ENCODE data around the gene BBS9. TPM values are rescaled to one million over a fixed set of nuclear protein-coding genes. Genes with fewer than 3 reads are reported as not detected.

BBS9 gene
- total and polyA plus RNA-seq, 4 donors, result 2.3 to 9.5 (median 4.5) TPM

GRCh38 chr7:33201821-33202220 is 72.5 kb downstream of the BBS9 start:
- Histone ChIP-seq H3K4me3 (ENCODE audit: low read depth in 1 of 3, low read length in 3 of 3) (no peak overlapping the region), H3K4me1 (ENCODE audit: control insufficient read depth in 4 of 4, insufficient read depth in 4 of 4, low read length in 3 of 4) (no peaks in the 10 kb centered on the region), H3K9ac (ENCODE audit: low read depth in 1 of 2, low read length in 2 of 2) (no peak overlapping the region), H3K9me3 (ENCODE audit: control insufficient read depth in 4 of 4, low read length in 3 of 4) (no peaks in the 10 kb centered on the region), H3K27me3 (ENCODE audit: control insufficient read depth in 4 of 4, insufficient read depth in 4 of 4, low read length in 3 of 4) (no peaks in the 10 kb centered on the region), H3K36me3 (ENCODE audit: control insufficient read depth in 4 of 4, insufficient read depth in 3 of 4, low read depth in 1 of 4, low read length in 3 of 4) (no peaks in the 10 kb centered on the region), H3K27ac (ENCODE audit: low read depth in 1 of 2, low read length in 2 of 2) (no peak overlapping the region)
- 97% methylated on average over 2 of the region's 2 CpGs for WGBS
- TF ChIP-seq FOXA2 (IDR thresholded peaks at IDR 0.05) (no peak), FOXA1 (IDR thresholded peaks at IDR 0.05) (no peak), RXRA (IDR thresholded peaks at IDR 0.05) (no peak), CTCF (IDR thresholded peaks at IDR 0.05; ENCODE audit: low read depth, low read length, missing input control) (no peak), ZBTB33 (IDR thresholded peaks at IDR 0.05) (no peak), TAF1 (conservative IDR thresholded peaks at IDR 0.05) (no peak), EGR1 (IDR thresholded peaks at IDR 0.05; ENCODE audit: low read depth in 2 of 2) (no peak), REST (IDR thresholded peaks at IDR 0.05) (no peak), HNF4A (conservative IDR thresholded peaks at IDR 0.05) (no peak), MAX (IDR thresholded peaks at IDR 0.05) (no peak), SP1 (IDR thresholded peaks at IDR 0.05) (no peak), NR2F2 (IDR thresholded peaks at IDR 0.05) (no peak)
- DNase-seq (ENCODE audit: low spot score), result no peak

- H3K4me3 ChIP-seq (ENCODE audit: low read depth in 1 of 3, low read length in 3 of 3), result no peak overlapping the region
- no peak overlapping the region for H3K9ac ChIP-seq (ENCODE audit: low read depth in 1 of 2, low read length in 2 of 2)
- H3K27me3 ChIP-seq (ENCODE audit: control insufficient read depth in 4 of 4, insufficient read depth in 4 of 4, low read length in 3 of 4), result no peaks in the 10 kb centered on the region
- peaks cover 0 to 4% (median 0%) of the 10 kb centered on the region in 4 donors for H3K36me3 ChIP-seq (ENCODE audit: control insufficient read depth in 4 of 4, insufficient read depth in 3 of 4, low read depth in 1 of 4, low read length in 3 of 4)
- no peaks in the 10 kb centered on the region for H3K4me1 ChIP-seq (ENCODE audit: control insufficient read depth in 4 of 4, insufficient read depth in 4 of 4, low read length in 3 of 4)
- peaks cover 0 to 4% (median 3%) of the 10 kb centered on the region in 4 donors for H3K9me3 ChIP-seq (ENCODE audit: control insufficient read depth in 4 of 4, low read length in 3 of 4)
- 99% methylated on average over 1 of the region's 1 CpG for WGBS
- no peak overlapping the region for H3K27ac ChIP-seq (ENCODE audit: low read depth in 1 of 2, low read length in 2 of 2)
- TF ChIP-seq NR2F2 (IDR thresholded peaks at IDR 0.05) (no peak), GABPA (IDR thresholded peaks at IDR 0.05 in 1 of 2, conservative IDR thresholded peaks at IDR 0.05 in 1 of 2) (no peak), TAF1 (conservative IDR thresholded peaks at IDR 0.05) (no peak), FOXA2 (IDR thresholded peaks at IDR 0.05) (no peak), ZBTB33 (IDR thresholded peaks at IDR 0.05) (no peak), ATF3 (IDR thresholded peaks at IDR 0.05) (no peak), HNF4A (conservative IDR thresholded peaks at IDR 0.05) (no peak), RXRA (IDR thresholded peaks at IDR 0.05) (no peak), CTCF (IDR thresholded peaks at IDR 0.05; ENCODE audit: low read depth, low read length, missing input control) (no peak), SP1 (IDR thresholded peaks at IDR 0.05) (no peak), JUND (IDR thresholded peaks at IDR 0.05) (no peak), RAD21 (IDR thresholded peaks at IDR 0.05) (no peak), HNF4G (IDR thresholded peaks at IDR 0.05) (no peak), EGR1 (IDR thresholded peaks at IDR 0.05; ENCODE audit: low read depth in 2 of 2) (no peak)
- no peak for DNase-seq (ENCODE audit: low spot score)
Measured at GRCh38 chr7:33210958-33211357, 81.6 kb downstream of the BBS9 start.
